ENCODE data around the gene NBEAL1. TPM values are rescaled to one million over a fixed set of nuclear protein-coding genes. Genes with fewer than 3 reads are reported as not detected.

Gene NBEAL1
- total and polyA plus RNA-seq, 2 experiments from 2014 or later = 13.3 to 21.8 TPM

GRCh38 chr2:203126996-203127395 is 112.3 kb downstream of the NBEAL1 start:
- H3K4me3 Mint-ChIP-seq = no peak overlapping the region
- Histone ChIP-seq H3K4me2 (no peak overlapping the region), H3K79me2 (replicated peaks; ENCODE audit: insufficient read depth) (no peaks in the 10 kb centered on the region), H2AFZ (no peak overlapping the region), H3K4me3 (no peak overlapping the region), H4K20me1 (replicated peaks; ENCODE audit: insufficient read depth) (no peaks in the 10 kb centered on the region), H3K36me3 (ENCODE audit: insufficient read depth) (no peaks in the 10 kb centered on the region), H3K27me3 (ENCODE audit: insufficient read depth) (no peaks in the 10 kb centered on the region), H3K27ac (ENCODE audit: low read depth) (no peak overlapping the region), H3F3A (replicated peaks; ENCODE audit: low read depth) (no peaks in the 10 kb centered on the region), H3K9me2 (ENCODE audit: insufficient read depth) (no peaks in the 10 kb centered on the region), H3K4me1 (ENCODE audit: insufficient read depth) (no peaks in the 10 kb centered on the region)
- H3K9me3 Mint-ChIP-seq = no peaks in the 10 kb centered on the region
- H3K27ac Mint-ChIP-seq = no peak overlapping the region
- DNase-seq (ENCODE audit: low spot score) = no peak
- no peaks in the 10 kb centered on the region; the same call in 2 of the 3 replicates for H3K4me1 Mint-ChIP-seq
- no peak for ATAC-seq
- TF ChIP-seq ZNF462 (CRISPR knock-in tag; IDR thresholded peaks at IDR 0.05) (no peak), EZH2 (IDR thresholded peaks at IDR 0.05; ENCODE audit: low read depth, unreplicated experiment) (no peak), ZNF331 (CRISPR knock-in tag; IDR thresholded peaks at IDR 0.05; ENCODE audit: low read depth) (no peak), ETS1 (IDR thresholded peaks at IDR 0.05) (no peak), CTCF (conservative IDR thresholded peaks at IDR 0.05; ENCODE audit: low read depth in 2 of 2) (no peak), POLR2AphosphoS5 (IDR thresholded peaks at IDR 0.05; ENCODE audit: low read depth) (no peak), JUNB (IDR thresholded peaks at IDR 0.05; ENCODE audit: unreplicated experiment) (no peak), ZNF114 (CRISPR knock-in tag; IDR thresholded peaks at IDR 0.05) (no peak), EZH2phosphoT487 (IDR thresholded peaks at IDR 0.05; ENCODE audit: unreplicated experiment) (no peak)
- H3K27me3 Mint-ChIP-seq (ENCODE audit: insufficient read depth, low read depth, poor library complexity) = no peaks in the 10 kb centered on the region
- H3K36me3 Mint-ChIP-seq (ENCODE audit: low read depth) = peaks cover 3% of the 10 kb centered on the region; the same call in 2 of the 3 replicates

Measured in GM23338 (cell line).